Fibroblast of lung (primary cell): ENCODE results near the gene CA12. TPM values are rescaled to one million over a fixed set of nuclear protein-coding genes. Genes with fewer than 3 reads are reported as not detected.

Experiments used
- DNase-seq, 2 donors: peaks; one replicate each; pipeline versions ENCODE4 v3.0.0 to v3.0.0-alpha.2; 2010; ENCODE audit warnings: low read depth in 2 of 2
- H2AFZ ChIP-seq: 2 replicates; pipeline ENCODE4 v1.5.1; 2012; ENCODE audit warnings: low read length, control low read depth, inconsistent platforms
- H3K27ac ChIP-seq: 2 replicates; pipeline ENCODE4 v1.5.1; 2011; ENCODE audit warnings: low read length, control low read depth; ENCODE audit not compliant: insufficient read depth
- H3K27me3 ChIP-seq: 2 replicates; pipeline ENCODE4 v1.5.1; 2011; ENCODE audit warnings: mild to moderate bottlenecking, low read length; ENCODE audit not compliant: control insufficient read depth, insufficient read depth
- H3K36me3 ChIP-seq: 2 replicates; pipeline ENCODE4 v1.5.1; 2011; ENCODE audit warnings: low read length; ENCODE audit not compliant: control insufficient read depth, insufficient read depth
- H3K4me1 ChIP-seq: 2 replicates; pipeline ENCODE4 v1.5.1; 2011; ENCODE audit warnings: low read length; ENCODE audit not compliant: control insufficient read depth, insufficient read depth; ENCODE audit errors: extremely low read depth
- H3K4me2 ChIP-seq: 2 replicates; pipeline ENCODE4 v1.5.1; 2011; ENCODE audit warnings: low read length, control low read depth; ENCODE audit not compliant: insufficient read depth; ENCODE audit errors: extremely low read depth
- H3K4me3 ChIP-seq, 4 experiments: fragments of 200-600 bp in 1 of 4; sonication (generic) in 1 of 4; replicated peaks in 1 of 4; 2 replicates each; pipeline ENCODE4 v1.5.1; 2011 to 2016; ENCODE audit warnings: low read length in 4 of 4, low read depth in 3 of 4, mild to moderate bottlenecking in 3 of 4, control low read depth in 2 of 4, inconsistent platforms in 1 of 4, mixed read lengths in 1 of 4; ENCODE audit not compliant: insufficient read depth in 1 of 4; ENCODE audit errors: control extremely low read depth in 1 of 4
- H3K79me2 ChIP-seq: 2 replicates; pipeline ENCODE4 v1.5.1; 2012; ENCODE audit warnings: mild to moderate bottlenecking, low read length, inconsistent platforms; ENCODE audit not compliant: control insufficient read depth, insufficient read depth
- H3K9ac ChIP-seq: 2 replicates; pipeline ENCODE4 v1.5.1; 2011; ENCODE audit warnings: mild to moderate bottlenecking, low read length, control low read depth; ENCODE audit not compliant: insufficient read depth
- H3K9me3 ChIP-seq: 2 replicates; pipeline ENCODE4 v1.5.1; 2012; ENCODE audit warnings: low read depth, low read length; ENCODE audit not compliant: control insufficient read depth, insufficient read depth
- H4K20me1 ChIP-seq: 2 replicates; pipeline ENCODE4 v1.5.1; 2011; ENCODE audit warnings: low read length; ENCODE audit not compliant: control insufficient read depth, insufficient read depth; ENCODE audit errors: extremely low read depth
- EZH2 ChIP-seq: IDR thresholded peaks from 2 replicates; pipeline ENCODE4 v1.5.1; 2012; ENCODE audit warnings: low read length, control low read depth, mild to moderate bottlenecking; ENCODE audit errors: missing control alignments
- polyA plus RNA-seq, 2 donors: library from polyadenylated mRNA; depleted of rRNA in 1 of 2; stranded (reverse) in 1 of 2; unstranded in 1 of 2; fragments of >200 nt; gene quantifications; 2 replicates each; pipeline ENCODE4 v1.2.1, GENCODE V29; 2011 to 2012; ENCODE audit warnings: missing spikeins in 1 of 2
- total RNA-seq: library from RNA; depleted of rRNA; stranded (reverse); fragments of >200 nt; gene quantifications from 2 replicates; pipeline ENCODE4 v1.2.1, GENCODE V29; 2014
- TF ChIP-seq, protein P1 (sequence below), 2 donors: IDR thresholded peaks in 1 of 2; conservative IDR thresholded peaks in 1 of 2; 1 replicate in 1 of 2; 2 replicates in 1 of 2; pipeline ENCODE4 v1.5.1; 2011 to 2012; ENCODE audit warnings: low read length in 2 of 2, control low read depth in 1 of 2, inconsistent platforms in 1 of 2, low read depth in 1 of 2, mild to moderate bottlenecking in 1 of 2

Gene CA12
- total and polyA plus RNA-seq, 2 donors (not counting 1 experiment from before 2014, with no cell fraction given) = 30.6 to 48.4 TPM

DNA sequence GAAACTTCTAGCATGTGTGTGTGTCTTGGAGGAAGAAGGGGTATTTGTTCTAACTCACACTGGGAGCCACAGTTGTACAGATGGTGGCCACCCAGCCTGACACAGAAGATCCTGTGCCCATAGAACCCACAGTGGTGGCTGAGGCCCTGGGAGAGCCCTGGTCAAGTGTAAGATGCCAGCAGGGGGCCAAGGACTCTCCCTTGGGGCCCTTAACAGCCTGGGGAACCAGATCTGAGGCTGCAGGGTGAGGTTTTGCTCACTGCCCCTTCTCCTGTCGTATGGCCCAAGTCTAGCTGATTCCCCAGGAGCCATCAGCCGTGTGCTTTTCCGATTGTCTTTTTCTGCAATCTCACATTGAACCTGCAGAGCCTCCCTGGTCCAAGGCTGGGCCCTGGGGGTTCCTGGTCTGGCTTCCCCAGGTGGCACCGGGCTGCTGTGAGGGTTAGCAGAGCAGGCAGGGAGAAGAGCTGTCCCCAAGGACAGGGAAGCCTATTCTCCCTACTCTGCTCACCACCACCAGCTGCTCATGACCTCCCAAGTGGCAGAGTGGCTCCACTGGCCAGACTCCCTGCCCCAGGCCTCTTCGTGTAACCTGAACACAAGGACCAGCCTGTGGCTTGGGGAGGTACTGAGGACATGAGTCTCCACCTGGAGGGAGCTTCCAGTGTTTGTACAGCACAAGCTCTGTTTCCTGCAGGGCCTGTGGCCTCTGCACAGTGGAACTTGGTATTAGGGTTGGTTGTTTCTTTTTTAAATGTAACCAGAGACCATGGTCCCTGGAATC lies 51.9 kb downstream of the CA12 start:
- DNase-seq = no peak
- Histone ChIP-seq H3K9ac (no peak overlapping the region), H3K4me3 (no peak overlapping the region), H4K20me1 (no peaks in the 10 kb centered on the region), H2AFZ (no peak overlapping the region), H3K79me2 (no peaks in the 10 kb centered on the region), H3K27me3 (no peaks in the 10 kb centered on the region), H3K27ac (no peak overlapping the region), H3K36me3 (no peaks in the 10 kb centered on the region), H3K4me1 (peaks cover 6% of the 10 kb centered on the region), H3K4me2 (no peak overlapping the region), H3K9me3 (no peaks in the 10 kb centered on the region)
- TF ChIP-seq, protein P1, sequence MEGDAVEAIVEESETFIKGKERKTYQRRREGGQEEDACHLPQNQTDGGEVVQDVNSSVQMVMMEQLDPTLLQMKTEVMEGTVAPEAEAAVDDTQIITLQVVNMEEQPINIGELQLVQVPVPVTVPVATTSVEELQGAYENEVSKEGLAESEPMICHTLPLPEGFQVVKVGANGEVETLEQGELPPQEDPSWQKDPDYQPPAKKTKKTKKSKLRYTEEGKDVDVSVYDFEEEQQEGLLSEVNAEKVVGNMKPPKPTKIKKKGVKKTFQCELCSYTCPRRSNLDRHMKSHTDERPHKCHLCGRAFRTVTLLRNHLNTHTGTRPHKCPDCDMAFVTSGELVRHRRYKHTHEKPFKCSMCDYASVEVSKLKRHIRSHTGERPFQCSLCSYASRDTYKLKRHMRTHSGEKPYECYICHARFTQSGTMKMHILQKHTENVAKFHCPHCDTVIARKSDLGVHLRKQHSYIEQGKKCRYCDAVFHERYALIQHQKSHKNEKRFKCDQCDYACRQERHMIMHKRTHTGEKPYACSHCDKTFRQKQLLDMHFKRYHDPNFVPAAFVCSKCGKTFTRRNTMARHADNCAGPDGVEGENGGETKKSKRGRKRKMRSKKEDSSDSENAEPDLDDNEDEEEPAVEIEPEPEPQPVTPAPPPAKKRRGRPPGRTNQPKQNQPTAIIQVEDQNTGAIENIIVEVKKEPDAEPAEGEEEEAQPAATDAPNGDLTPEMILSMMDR (conservative IDR thresholded peaks at IDR 0.05 in 1 of 2, IDR thresholded peaks at IDR 0.05 in 1 of 2; ENCODE audit: low read depth in 1 of 2, low read length in 2 of 2) = no peak
- TF ChIP-seq EZH2 = no peak

- H3K27me3 ChIP-seq = no peaks in the 10 kb centered on the region
- H3K9ac ChIP-seq = no peak overlapping the region
- H3K4me2 ChIP-seq = no peak overlapping the region
- H3K4me3 ChIP-seq = no peak overlapping the region
- DNase-seq = no peak
- H3K4me1 ChIP-seq = peaks cover under 1% of the 10 kb centered on the region
- H3K9me3 ChIP-seq = no peaks in the 10 kb centered on the region
- no peaks in the 10 kb centered on the region for H3K36me3 ChIP-seq
- no peak overlapping the region for H3K27ac ChIP-seq
- TF ChIP-seq, protein P1 (conservative IDR thresholded peaks at IDR 0.05 in 1 of 2, IDR thresholded peaks at IDR 0.05 in 1 of 2; ENCODE audit: low read depth in 1 of 2, low read length in 2 of 2) = no peak
- no peaks in the 10 kb centered on the region for H4K20me1 ChIP-seq
- no peak overlapping the region for H2AFZ ChIP-seq
- H3K79me2 ChIP-seq = no peaks in the 10 kb centered on the region
Measured at GRCh38 chr15:63327648-63328421, 53.8 kb downstream of the CA12 start.

DNA sequence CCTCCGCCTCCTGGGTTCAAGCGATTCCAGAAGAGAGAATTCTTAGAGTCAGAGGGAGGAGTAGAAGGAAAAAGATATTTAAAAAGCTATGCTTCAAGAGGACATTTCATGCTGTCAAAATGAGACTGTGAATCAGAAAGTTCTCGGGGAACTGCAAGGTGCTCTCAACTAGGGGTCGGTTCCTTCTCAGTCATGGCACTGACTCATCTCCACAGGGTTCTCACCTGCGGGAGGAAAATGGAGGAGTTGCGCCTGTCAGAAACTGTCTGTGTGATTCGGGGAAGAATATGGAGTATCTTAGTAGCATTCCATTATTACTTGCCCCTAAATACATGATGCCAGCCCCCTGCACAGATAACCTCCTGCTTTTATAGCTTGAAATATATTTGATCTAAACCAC lies 56.9 kb downstream of the CA12 start:
- no peaks in the 10 kb centered on the region for H3K27me3 ChIP-seq
- H3K36me3 ChIP-seq = no peaks in the 10 kb centered on the region
- no peak overlapping the region for H2AFZ ChIP-seq
- no peak overlapping the region for H3K4me3 ChIP-seq
- TF ChIP-seq, protein P1 (conservative IDR thresholded peaks at IDR 0.05 in 1 of 2, IDR thresholded peaks at IDR 0.05 in 1 of 2; ENCODE audit: low read depth in 1 of 2, low read length in 2 of 2) = no peak
- TF ChIP-seq EZH2 = no peak
- H3K79me2 ChIP-seq = no peaks in the 10 kb centered on the region
- no peak overlapping the region for H3K27ac ChIP-seq
- H3K9ac ChIP-seq = no peak overlapping the region
- H3K4me2 ChIP-seq = no peak overlapping the region
- no peaks in the 10 kb centered on the region for H3K4me1 ChIP-seq
- H4K20me1 ChIP-seq = no peaks in the 10 kb centered on the region
- no peak for DNase-seq
- H3K9me3 ChIP-seq = no peaks in the 10 kb centered on the region
